A549 (cell line): ENCODE results near the gene DCAF8. TPM values are rescaled to one million over a fixed set of nuclear protein-coding genes. Genes with fewer than 3 reads are reported as not detected.

ENCODE experiments used
- ATAC-seq, 2 experiments: fragments of 200-7000 bp in 1 of 2; fragments of >200 bp in 1 of 2; cut with Nextera tagmentation in 1 of 2; cut with Tn5 transposase in 1 of 2; 3 replicates each; pipeline versions ENCODE4 v1.8.0 to v1.9.1; 2018 to 2020; ENCODE audit warnings: mild to moderate bottlenecking in 1 of 2, moderate library complexity in 1 of 2
- CTCF ChIA-PET: fragments of 300-600 bp; sonication (Branson Sonifier 250); formaldehyde crosslinking; extraction: SDS; loops from one replicate; lab custom pipeline; 2021; ENCODE audit warnings: antibody characterized with exemption, inconsistent platforms; lab: Yijun Ruan, JAX
- POLR2A ChIA-PET: fragments of 350-600 bp; formaldehyde crosslinking; extraction: SDS; loops from one replicate; lab custom pipeline; 2021; ENCODE audit warnings: antibody characterized with exemption, inconsistent platforms; lab: Yijun Ruan, JAX
- DNase-seq, 2 experiments: peaks; one replicate each; pipeline versions ENCODE4 v3.0.0 to v3.0.0-alpha.2; 2011 to 2016; ENCODE audit warnings: low read depth in 1 of 2, low spot score in 1 of 2
- FAIRE-seq: peaks from 2 replicates; lab custom pipeline; 2011; peaks lifted over from hg19 to GRCh38; lab: Jason Lieb, UNC
- H3K27ac ChIP-seq, 2 experiments: fragments of >200 bp; sonication (Bioruptor Twin); formaldehyde crosslinking; 3 replicates each; pipeline ENCODE4 v1.5.1; 2016 to 2017
- H3K4me1 ChIP-seq: fragments of >200 bp; sonication (Bioruptor Twin); formaldehyde crosslinking; 3 replicates; pipeline ENCODE4 v1.6.1; 2016
- H3K4me2 ChIP-seq: fragments of >200 bp; sonication (Bioruptor Twin); formaldehyde crosslinking; 3 replicates; pipeline ENCODE4 v1.6.1; 2016
- H3K4me3 ChIP-seq: fragments of >200 bp; sonication (Bioruptor Twin); formaldehyde crosslinking; 3 replicates; pipeline ENCODE4 v1.5.1; 2016
- H3K9me3 ChIP-seq: fragments of >200 bp; sonication (Bioruptor Twin); formaldehyde crosslinking; 3 replicates; pipeline ENCODE4 v1.6.1; 2016
- BHLHE40 ChIP-seq: IDR thresholded peaks from 2 replicates; pipeline ENCODE4 v1.6.1; 2012; ENCODE audit warnings: low read depth, low read length, inconsistent platforms
- CBX2 ChIP-seq: fragments of 200-600 bp; sonication (generic); IDR thresholded peaks from 2 replicates; pipeline ENCODE4 v1.6.1; 2016; ENCODE audit warnings: low read depth, mild to moderate bottlenecking, borderline replicate concordance
- CBX8 ChIP-seq: fragments of 200-600 bp; sonication (generic); IDR thresholded peaks from 2 replicates; pipeline ENCODE4 v1.6.1; 2016
- CEBPB ChIP-seq, 2 experiments: fragments of >200 bp in 1 of 2; sonication (Bioruptor Twin) in 1 of 2; formaldehyde crosslinking in 1 of 2; IDR thresholded peaks; 2 replicates each; pipeline ENCODE4 v1.6.1; 2012 to 2016
- CHD2 ChIP-seq: fragments of 150-350 bp; IDR thresholded peaks from 2 replicates; pipeline ENCODE4 v1.6.1; 2014; ENCODE audit warnings: low read length; ENCODE audit not compliant: partially characterized antibody
- CHD4 ChIP-seq: fragments of 200-600 bp; sonication (generic); IDR thresholded peaks from 2 replicates; pipeline ENCODE4 v1.6.1; 2016; ENCODE audit warnings: antibody characterized with exemption, mild to moderate bottlenecking, borderline replicate concordance
- EHMT2 ChIP-seq: fragments of 200-600 bp; sonication (generic); IDR thresholded peaks from 2 replicates; pipeline ENCODE4 v1.6.1; 2016; ENCODE audit warnings: antibody characterized with exemption, low read depth, mild to moderate bottlenecking, moderate library complexity
- EP300 ChIP-seq, 2 experiments: fragments of >200 bp; sonication (Bioruptor Twin); formaldehyde crosslinking; IDR thresholded peaks; 2 replicates in 1 of 2; 3 replicates in 1 of 2; pipeline ENCODE4 v1.6.1; 2016 to 2017
- FOSB ChIP-seq: fragments of 250-450 bp; sonication (Bioruptor Pico); IDR thresholded peaks from 2 replicates; pipeline ENCODE4 v1.5.0; 2020; ENCODE audit warnings: mild to moderate bottlenecking, moderate library complexity
- FOSL2 ChIP-seq, 2 experiments: fragments of 450-650 bp in 1 of 2; fragments of >200 bp in 1 of 2; sonication (Bioruptor Twin) in 1 of 2; formaldehyde crosslinking; IDR thresholded peaks; 2 replicates each; pipeline versions ENCODE4 v1.5.0 to v1.6.1; 2016 to 2020; ENCODE audit warnings: mild to moderate bottlenecking in 1 of 2, moderate library complexity in 1 of 2
- GATA3 ChIP-seq: IDR thresholded peaks from 2 replicates; pipeline ENCODE4 v1.6.1; 2012; ENCODE audit warnings: borderline replicate concordance
- HEYL ChIP-seq: fragments of 250-450 bp; sonication (Bioruptor Pico); IDR thresholded peaks from 2 replicates; pipeline ENCODE4 v1.8.0; 2021; ENCODE audit warnings: mild to moderate bottlenecking, moderate library complexity
- KDM1A ChIP-seq: fragments of 200-600 bp; sonication (generic); IDR thresholded peaks from 2 replicates; pipeline ENCODE4 v1.6.1; 2016; ENCODE audit warnings: low read depth, mild to moderate bottlenecking
- KDM5A ChIP-seq: fragments of 200-600 bp; sonication (generic); IDR thresholded peaks from 2 replicates; pipeline ENCODE4 v1.6.1; 2016; ENCODE audit warnings: antibody characterized with exemption, mild to moderate bottlenecking
- MAFK ChIP-seq: fragments of 450-650 bp; IDR thresholded peaks from 2 replicates; pipeline ENCODE4 v1.6.1; 2014; ENCODE audit not compliant: partially characterized antibody
- MAZ ChIP-seq: fragments of 150-350 bp; IDR thresholded peaks from 2 replicates; pipeline ENCODE4 v1.6.1; 2014; ENCODE audit warnings: antibody characterized with exemption, low read depth, low read length, borderline replicate concordance
- NFE2L2 ChIP-seq: fragments of 150-350 bp; conservative IDR thresholded peaks from 2 replicates; pipeline ENCODE4 v1.6.1; 2014; ENCODE audit warnings: low read length
- NPAS2 ChIP-seq: fragments of 250-450 bp; sonication (Bioruptor Pico); IDR thresholded peaks from 2 replicates; pipeline ENCODE4 v1.8.0; 2022; ENCODE audit warnings: mild to moderate bottlenecking, moderate library complexity, borderline replicate concordance
- NR3C1 ChIP-seq: fragments of >200 bp; sonication (Bioruptor Twin); formaldehyde crosslinking; IDR thresholded peaks from 3 replicates; pipeline ENCODE4 v1.6.1; 2017
- PHF8 ChIP-seq: fragments of 200-600 bp; sonication (generic); IDR thresholded peaks from 2 replicates; pipeline ENCODE4 v1.6.1; 2016; ENCODE audit warnings: low read depth, mild to moderate bottlenecking, antibody characterized with exemption, moderate library complexity, borderline replicate concordance
- POLR2AphosphoS2 ChIP-seq: conservative IDR thresholded peaks from 2 replicates; pipeline ENCODE4 v1.6.1; 2012; ENCODE audit warnings: low read length, improper control_type of control experiment, inconsistent platforms
- RAD21 ChIP-seq, 2 experiments: fragments of >200 bp in 1 of 2; sonication (Bioruptor Twin) in 1 of 2; formaldehyde crosslinking in 1 of 2; IDR thresholded peaks in 1 of 2; conservative IDR thresholded peaks in 1 of 2; 2 replicates in 1 of 2; 3 replicates in 1 of 2; pipeline ENCODE4 v1.6.1; 2012 to 2018; ENCODE audit warnings: inconsistent platforms in 1 of 2
- RFX5 ChIP-seq: fragments of 450-650 bp; IDR thresholded peaks from 2 replicates; pipeline ENCODE4 v1.7.1; 2014; ENCODE audit warnings: antibody characterized with exemption, mild to moderate bottlenecking, moderate library complexity
- SMC3 ChIP-seq: fragments of >200 bp; sonication (Bioruptor Twin); formaldehyde crosslinking; IDR thresholded peaks from 3 replicates; pipeline ENCODE4 v1.6.1; 2018; ENCODE audit warnings: inconsistent platforms
- SREBF2 ChIP-seq: fragments of 450-650 bp; IDR thresholded peaks from 2 replicates; pipeline ENCODE4 v1.6.1; 2014; ENCODE audit warnings: mild to moderate bottlenecking, moderate library complexity
- ZFP36 ChIP-seq: fragments of 450-650 bp; IDR thresholded peaks from 2 replicates; pipeline ENCODE4 v1.6.1; 2014; ENCODE audit warnings: borderline replicate concordance; ENCODE audit not compliant: partially characterized antibody
- ZNF302 ChIP-seq: fragments of 250-450 bp; sonication (Bioruptor Pico); IDR thresholded peaks from 2 replicates; pipeline ENCODE4 v1.9.0; 2021; ENCODE audit warnings: inconsistent platforms, mild to moderate bottlenecking, moderate library complexity
- ZSCAN20 ChIP-seq: fragments of 250-450 bp; sonication (Bioruptor Pico); IDR thresholded peaks from 2 replicates; pipeline ENCODE4 v1.8.0; 2022; ENCODE audit warnings: mild to moderate bottlenecking, moderate library complexity
- WGBS: methylation state at CpG from one replicate; pipeline ENCODE4 v1.1.6; 2017; ENCODE audit errors: missing lambda C conversion rate; 5-methylcytosine and 5-hydroxymethylcytosine counted together
- polyA plus RNA-seq, 4 experiments: library from polyadenylated mRNA; depleted of rRNA in 3 of 4; stranded (reverse); fragments of >200 nt; fragmentation: RNase III in 1 of 4; extraction: RNeasy Plus Mini Kit Qiagen cat#74134 plus additional on column Dnase treatment in 1 of 4; gene quantifications; 2 replicates in 3 of 4; 3 replicates in 1 of 4; pipeline ENCODE4 v1.2.3, GENCODE V29; 2011 to 2017
- TF ChIP-seq, protein P1 (sequence below): IDR thresholded peaks from 2 replicates; pipeline ENCODE4 v1.6.1; 2012
- TF ChIP-seq, protein P2 (sequence below): fragments of >200 bp; sonication (Bioruptor Twin); formaldehyde crosslinking; IDR thresholded peaks from 3 replicates; pipeline ENCODE4 v1.5.1; 2016
- TF ChIP-seq, protein P3 (sequence below): fragments of 450-650 bp; IDR thresholded peaks from 2 replicates; pipeline ENCODE4 v1.6.1; 2014; ENCODE audit warnings: antibody characterized with exemption

The DCAF8 gene
- polyA plus RNA-seq, 2 of the 4 experiments (the other 2 are of a cell fraction): 69.8 to 113 TPM

DNA sequence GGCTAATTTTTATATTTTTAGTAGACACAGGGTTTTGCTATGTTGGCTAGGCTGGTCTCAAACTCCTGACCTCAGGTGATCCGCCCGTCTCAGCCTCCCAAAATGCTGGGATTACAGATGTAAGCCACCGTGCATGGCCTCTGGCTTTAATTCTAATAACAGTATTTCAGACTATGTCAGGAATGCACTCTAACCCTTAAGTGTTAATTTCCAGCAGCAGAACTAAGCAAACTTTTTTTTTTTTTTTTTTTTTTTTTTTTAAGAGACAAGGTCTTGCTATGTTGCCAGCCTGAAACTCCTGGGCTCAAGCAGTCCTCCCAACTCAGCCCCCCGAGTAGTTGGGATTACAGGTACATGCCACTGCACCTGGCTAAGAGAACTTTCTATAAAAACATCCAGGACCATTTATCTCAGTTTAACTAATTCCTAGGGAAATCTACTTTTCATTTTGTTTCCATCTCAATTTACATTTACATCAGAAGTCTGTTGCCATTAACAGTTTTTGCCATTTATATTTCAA is 6.5 kb downstream of the DCAF8 start:
- DNase-seq: no peak
- TF ChIP-seq RFX5 (no peak), FOSB (CRISPR knock-in tag) (no peak), CHD4 (no peak), CBX2 (no peak), NFE2L2 (no peak), POLR2AphosphoS2 (no peak), CHD2 (no peak), FOSL2 (IDR thresholded peaks at IDR 0.05) (no peak), FOSL2 (CRISPR knock-in tag; IDR thresholded peaks at IDR 0.05) (no peak)
- Histone ChIP-seq H3K4me2 (no peak overlapping the region), H3K27ac (no peak overlapping the region), H3K9me3 (no peaks in the 10 kb centered on the region), H3K4me1 (peaks cover 37% of the 10 kb centered on the region), H3K4me3 (no peak overlapping the region)
- ATAC-seq: no peak
- ChIA-PET CTCF (interaction anchor here (2.5 to 12.4 kb wide), 3 partner anchors 64 to 171 kb away, joined by 12 to 203 read pairs (median 29); partner anchors contain the start of gene CASQ1), POLR2A (no interaction called here)
- 98% methylated on average over 4 of the region's 4 CpGs for WGBS
- FAIRE-seq: no peak

DNA sequence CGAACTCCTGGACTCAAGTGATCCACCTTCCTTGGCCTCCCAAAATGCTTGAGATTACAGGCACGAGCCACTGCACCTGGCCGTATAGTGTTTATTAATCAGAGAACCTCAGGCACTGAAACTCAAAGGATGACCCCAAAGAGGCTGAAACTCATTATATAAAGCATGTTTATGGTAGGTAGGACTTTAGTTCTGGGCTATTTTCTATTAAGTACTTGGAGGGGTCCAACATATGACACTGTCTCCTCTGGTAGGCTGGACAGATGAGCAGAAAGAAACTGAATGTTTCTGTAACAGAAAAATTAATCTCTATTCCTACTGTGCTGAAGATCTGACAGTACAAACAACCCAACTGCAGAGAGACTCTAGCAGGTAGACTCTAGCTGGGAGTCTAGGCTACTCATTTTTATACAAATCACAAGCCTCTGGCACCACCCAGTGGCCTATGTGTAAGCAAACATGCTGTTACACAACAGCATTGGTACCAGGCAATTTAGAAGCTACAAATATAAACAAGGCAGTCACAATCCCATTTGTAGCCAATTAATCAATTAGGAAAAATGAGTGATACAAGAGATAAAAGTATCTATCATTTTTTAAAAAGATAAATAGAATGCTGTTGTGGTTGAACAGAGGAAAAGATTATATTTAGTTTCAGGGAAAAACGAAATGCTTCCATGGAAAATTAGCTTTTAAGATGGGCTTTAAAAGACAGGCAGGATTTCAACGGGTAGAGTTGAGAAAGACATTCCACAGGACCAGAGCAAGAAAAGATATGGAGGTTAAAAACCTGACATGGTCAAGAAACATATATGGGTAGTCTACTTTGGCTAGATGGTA is 10.4 kb downstream of the DCAF8 start:
- H3K27ac ChIP-seq: no peak overlapping the region
- DNase-seq (peak; percentile 70 to 73), ATAC-seq (peak; percentile 98 to 99), FAIRE-seq (no peak)
- no peak overlapping the region for H3K4me2 ChIP-seq
- H3K4me1 ChIP-seq: peaks cover 16% of the 10 kb centered on the region
- H3K9me3 ChIP-seq: no peaks in the 10 kb centered on the region
- CTCF ChIA-PET: interaction anchor here (0.6 to 12.4 kb wide), 57 partner anchors 11 to 1119 kb away, joined by 3 to 203 read pairs (median 5); partner anchors contain the start of genes ATP1A2, CASQ1, DCAF8 and IGSF8
- 74% methylated on average over 5 of the region's 5 CpGs for whole genome bisulfite sequencing
- TF ChIP-seq MAZ (no peak), EP300 (IDR thresholded peaks at IDR 0.05) (no peak), CBX8 (no peak), FOSL2 (IDR thresholded peaks at IDR 0.05) (no peak), FOSL2 (CRISPR knock-in tag; IDR thresholded peaks at IDR 0.05) (no peak), HEYL (no peak), NPAS2 (no peak), BHLHE40 (no peak), SMC3 (peak; percentile 73), EHMT2 (no peak), ZFP36 (no peak), PHF8 (no peak), GATA3 (no peak), NFE2L2 (no peak), RAD21 (conservative IDR thresholded peaks at IDR 0.05 in 1 of 2, IDR thresholded peaks at IDR 0.05 in 1 of 2) (peak; percentile 83 to 85), ZNF302 (no peak), NR3C1 (no peak), KDM1A (no peak), SREBF2 (no peak), RFX5 (no peak), KDM5A (no peak), ZSCAN20 (CRISPR knock-in tag) (no peak), CEBPB (IDR thresholded peaks at IDR 0.05) (peak; percentile 60 to 91; a peak in 3 of 4 replicates), MAFK (no peak)
- TF ChIP-seq, protein P1, sequence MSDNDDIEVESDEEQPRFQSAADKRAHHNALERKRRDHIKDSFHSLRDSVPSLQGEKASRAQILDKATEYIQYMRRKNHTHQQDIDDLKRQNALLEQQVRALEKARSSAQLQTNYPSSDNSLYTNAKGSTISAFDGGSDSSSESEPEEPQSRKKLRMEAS: no peak
- TF ChIP-seq, protein P2, sequence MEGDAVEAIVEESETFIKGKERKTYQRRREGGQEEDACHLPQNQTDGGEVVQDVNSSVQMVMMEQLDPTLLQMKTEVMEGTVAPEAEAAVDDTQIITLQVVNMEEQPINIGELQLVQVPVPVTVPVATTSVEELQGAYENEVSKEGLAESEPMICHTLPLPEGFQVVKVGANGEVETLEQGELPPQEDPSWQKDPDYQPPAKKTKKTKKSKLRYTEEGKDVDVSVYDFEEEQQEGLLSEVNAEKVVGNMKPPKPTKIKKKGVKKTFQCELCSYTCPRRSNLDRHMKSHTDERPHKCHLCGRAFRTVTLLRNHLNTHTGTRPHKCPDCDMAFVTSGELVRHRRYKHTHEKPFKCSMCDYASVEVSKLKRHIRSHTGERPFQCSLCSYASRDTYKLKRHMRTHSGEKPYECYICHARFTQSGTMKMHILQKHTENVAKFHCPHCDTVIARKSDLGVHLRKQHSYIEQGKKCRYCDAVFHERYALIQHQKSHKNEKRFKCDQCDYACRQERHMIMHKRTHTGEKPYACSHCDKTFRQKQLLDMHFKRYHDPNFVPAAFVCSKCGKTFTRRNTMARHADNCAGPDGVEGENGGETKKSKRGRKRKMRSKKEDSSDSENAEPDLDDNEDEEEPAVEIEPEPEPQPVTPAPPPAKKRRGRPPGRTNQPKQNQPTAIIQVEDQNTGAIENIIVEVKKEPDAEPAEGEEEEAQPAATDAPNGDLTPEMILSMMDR: peak; percentile 77
- TF ChIP-seq, protein P3, sequence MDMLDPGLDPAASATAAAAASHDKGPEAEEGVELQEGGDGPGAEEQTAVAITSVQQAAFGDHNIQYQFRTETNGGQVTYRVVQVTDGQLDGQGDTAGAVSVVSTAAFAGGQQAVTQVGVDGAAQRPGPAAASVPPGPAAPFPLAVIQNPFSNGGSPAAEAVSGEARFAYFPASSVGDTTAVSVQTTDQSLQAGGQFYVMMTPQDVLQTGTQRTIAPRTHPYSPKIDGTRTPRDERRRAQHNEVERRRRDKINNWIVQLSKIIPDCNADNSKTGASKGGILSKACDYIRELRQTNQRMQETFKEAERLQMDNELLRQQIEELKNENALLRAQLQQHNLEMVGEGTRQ: no peak
- POLR2A ChIA-PET: interaction anchor here (1.1 to 2.3 kb wide), 2 partner anchors 10 to 151 kb away, joined by 3 to 22 read pairs; partner anchors contain the start of gene DCAF8
- no peak overlapping the region for H3K4me3 ChIP-seq
